ENCODE measurements around the gene PLPPR4.

GRCh38 chr1:99236756-99237155 is 27.5 kb upstream of the PLPPR4 start:
- TF ChIP-seq POLR2A (IDR thresholded peaks at IDR 0.05) (no peak), POLR2AphosphoS5 (IDR thresholded peaks at IDR 0.05) (no peak)
